Measurements from ENCODE around the gene TEX48.

The TEX48 gene, protein sequence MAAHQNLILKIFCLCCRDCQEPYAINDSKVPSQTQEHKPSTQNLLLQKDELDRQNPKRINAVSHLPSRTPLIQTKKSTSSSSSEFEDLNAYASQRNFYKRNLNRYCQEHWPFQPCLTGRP

DNA sequence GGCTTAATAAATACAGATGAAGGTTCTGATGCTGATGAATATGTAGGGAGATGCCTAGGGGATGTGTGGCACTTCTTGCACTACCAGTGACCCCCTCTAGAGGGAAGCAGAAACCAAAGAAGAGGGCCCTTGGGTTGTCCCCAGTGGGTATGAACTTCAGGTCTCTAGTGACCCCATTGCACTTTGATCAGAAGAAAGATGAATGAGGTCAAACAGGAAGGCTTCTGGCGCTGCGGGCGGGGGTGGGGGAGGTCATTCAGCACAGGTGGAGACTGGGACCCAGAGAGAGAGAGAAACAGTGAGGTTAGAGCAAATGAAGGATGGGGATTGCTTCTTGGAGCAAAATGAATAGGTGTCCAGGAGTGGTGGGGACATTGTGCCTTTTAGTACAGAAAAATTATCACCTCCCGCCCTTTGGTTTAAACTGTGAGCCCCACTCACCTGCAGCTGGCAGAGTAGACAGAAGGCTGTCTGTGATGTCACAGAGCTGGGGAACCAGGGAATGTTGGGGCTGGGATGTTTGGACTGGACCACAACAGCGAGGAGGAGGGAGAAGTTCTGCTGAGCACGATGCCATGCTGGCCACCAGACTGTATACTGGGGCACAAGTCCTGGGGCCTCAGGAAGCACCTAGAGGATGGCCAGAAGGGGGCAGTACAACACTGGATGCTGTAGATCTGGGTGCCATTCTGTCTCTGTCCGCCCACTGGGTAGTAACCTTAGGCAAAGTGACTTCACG, at the start of gene TEX48:
Gene TEX48, minus strand, starts transcription at position 599 of the 739 bp plus-strand sequence. CDS start 10,469 bp downstream, outside the sequence.
- DNase-seq: peak; percentile 55

DNA sequence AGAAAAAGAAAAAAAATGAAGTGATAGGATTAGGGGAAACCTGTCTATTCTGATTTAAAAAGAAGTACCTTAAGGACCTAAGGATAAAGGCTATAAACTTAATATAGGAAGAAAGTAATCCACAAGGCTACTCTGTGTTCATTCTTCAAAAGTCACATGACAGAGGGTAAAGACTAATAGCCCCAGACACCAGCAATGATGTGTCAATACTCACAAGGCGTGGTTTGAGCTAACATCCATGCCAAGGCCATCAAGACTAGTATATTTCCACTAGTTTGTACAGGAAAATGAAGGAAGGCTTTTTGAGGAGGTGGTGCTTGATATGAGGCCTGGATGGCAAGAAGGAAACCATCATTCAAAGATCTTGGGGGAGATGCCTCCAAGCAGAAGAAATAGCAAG, 49.7 kb upstream of the TEX48 start:
- no peak for DNase-seq

DNA sequence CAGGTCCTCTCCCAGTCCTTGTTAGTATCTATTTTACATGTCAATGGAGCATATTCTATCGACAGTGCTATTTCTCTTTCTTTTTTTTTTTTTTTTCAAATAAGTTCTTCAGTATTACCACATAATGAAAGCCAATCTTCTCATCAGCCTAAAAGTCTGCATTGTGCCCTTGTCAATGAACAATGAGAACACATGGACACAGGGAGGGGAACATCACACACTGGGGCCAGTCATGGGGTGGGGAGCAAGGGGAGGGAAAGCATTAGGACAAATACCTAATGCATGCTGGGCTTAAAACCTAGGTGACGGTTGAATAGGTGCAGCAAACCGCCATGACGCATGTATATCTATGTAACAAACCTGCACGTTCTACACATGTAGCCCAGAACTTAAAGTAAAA, 47.7 kb upstream of the TEX48 start:
- DNase-seq: no peak

DNA sequence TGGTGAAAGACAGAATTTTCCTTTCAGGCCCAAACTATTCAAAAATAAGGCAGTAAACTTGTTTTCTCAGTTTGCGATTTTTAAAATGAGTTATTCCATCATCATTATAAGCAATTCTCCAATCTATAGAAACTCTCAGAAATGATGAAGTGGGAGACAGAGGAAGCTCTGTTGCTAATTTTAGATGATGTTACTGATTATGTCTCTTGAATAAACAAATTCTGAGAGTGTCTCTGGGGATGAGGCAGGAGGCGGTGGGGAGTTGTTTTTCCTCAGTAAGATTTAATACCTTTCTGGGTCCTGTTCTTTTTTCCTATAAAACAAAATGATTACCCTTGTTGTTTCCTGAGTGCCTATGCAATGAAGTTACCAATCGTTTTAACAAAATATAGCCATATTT, 43.9 kb upstream of the TEX48 start:
- no peak for DNase-seq

DNA sequence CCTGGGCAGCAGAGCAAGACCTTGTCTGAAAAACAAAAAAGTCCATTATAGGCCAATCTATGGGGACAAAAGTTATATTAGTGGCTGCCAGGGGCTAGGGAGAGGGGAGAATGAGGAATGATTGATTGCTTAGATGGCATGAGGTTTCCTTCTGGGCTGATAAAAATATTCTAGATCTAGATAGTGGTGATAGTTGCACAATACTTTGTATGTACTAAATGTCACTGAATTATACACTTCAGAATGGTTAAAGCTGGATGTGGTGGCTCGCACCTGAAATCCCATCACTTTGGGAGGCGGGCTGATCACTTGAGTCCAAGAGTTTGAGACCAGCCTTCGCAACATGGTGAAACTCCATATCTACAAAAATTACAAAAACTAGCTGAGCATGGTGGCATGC, 42.8 kb upstream of the TEX48 start:
- DNase-seq: no peak

DNA sequence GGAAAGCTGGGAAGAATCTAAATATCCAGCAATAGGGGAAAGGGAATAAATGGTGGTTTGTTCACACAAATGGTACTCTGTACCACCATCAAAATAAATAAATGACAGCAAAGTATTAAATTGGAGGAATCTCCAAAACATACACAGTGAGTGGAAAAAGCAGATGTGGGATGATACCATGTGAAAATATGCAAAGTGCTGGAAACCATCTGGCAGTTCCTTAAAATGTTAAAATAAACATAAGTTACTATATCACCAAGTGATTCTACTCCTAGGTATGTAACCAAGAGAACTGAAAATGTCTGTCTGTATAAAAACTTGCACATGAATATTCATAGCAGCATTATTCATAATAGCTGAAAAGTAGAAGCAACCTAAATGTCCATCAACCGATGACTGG, 41.9 kb upstream of the TEX48 start:
- DNase-seq: no peak

DNA sequence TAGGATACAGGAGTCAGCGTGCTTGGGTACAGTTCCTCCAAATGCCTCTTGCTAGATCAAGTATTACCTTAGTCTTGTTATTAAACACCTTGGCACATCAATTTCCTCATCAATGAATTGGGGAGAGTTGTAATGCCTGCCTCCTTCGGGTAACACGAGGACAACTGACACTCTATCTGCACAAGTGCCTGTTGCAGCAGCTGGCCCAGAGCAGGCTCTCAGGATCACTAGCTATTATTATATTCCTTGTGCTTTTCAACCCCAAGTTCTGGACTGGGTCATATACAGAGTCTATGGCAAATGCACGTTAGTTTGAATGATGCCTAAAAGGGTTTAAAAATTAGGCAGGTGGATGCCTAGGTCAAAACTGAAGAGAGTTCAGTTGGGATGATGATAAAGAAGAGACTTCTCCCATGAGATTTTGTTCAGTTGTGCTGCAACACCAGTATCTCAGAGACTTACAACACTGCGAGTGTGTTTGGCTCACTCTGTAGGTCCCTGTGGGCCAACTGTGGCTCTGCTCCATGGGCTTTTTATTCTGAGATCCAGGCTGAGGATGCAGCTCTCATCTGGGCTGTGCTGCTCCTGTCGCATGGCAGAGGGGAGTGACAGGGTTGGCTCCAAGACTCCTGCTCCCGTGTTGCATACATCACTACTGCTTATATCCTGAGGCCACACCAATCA, 41.1 kb upstream of the TEX48 start:
- DNase-seq: no peak

DNA sequence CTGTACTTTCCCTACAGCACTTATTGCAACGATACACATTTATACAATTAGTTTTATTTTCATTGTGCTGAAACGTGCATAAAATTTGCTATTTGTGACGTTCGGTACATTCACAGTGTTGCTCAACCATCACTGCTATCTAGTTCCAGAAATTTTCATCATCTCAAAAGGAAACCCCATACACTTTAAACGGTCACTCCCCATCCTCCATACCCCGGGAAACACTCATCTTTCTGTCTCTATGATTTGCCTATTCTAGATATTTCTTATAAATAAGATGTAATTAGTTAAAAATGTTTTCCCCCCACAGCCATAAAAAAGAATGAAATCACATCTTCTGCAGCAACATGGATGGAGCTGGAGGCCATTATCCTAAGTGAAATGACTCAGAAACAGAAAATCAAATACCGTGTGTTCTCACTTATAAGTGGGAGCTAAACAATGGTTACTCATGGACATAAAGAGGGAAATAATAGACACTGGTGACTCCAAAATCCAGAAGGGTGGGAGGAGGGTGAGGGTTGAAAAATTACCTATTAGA, 40.2 kb upstream of the TEX48 start:
- no peak for DNase-seq

DNA sequence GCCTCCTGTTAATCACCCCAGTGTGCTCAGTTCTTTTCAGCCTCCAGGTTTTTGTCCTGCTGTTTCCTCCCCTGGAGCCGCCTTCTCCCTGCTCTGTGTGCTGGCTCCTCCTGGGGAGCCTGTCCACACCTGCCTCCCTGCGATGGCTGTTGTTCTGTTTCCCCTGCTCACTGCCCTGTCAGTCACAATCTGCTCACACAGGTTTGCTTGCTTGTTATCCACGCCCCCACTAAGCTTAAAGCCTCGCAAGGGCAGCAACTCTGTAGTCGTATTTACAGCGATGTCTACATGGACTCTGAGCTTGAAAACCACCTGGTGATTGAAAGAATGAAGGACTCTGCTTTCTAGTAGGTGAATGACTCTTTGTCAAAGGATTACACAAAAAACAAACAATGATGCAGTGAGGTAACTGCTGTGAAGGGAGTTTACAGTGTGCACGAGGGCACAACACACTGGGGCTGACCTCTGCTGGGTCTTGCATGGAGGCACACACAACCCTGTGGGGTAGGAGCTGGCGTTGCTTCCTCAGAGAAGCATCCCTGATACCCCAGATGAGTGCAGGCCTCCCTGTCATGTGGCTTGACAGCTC, 39.6 kb upstream of the TEX48 start:
- peak; percentile 6 for DNase-seq

DNA sequence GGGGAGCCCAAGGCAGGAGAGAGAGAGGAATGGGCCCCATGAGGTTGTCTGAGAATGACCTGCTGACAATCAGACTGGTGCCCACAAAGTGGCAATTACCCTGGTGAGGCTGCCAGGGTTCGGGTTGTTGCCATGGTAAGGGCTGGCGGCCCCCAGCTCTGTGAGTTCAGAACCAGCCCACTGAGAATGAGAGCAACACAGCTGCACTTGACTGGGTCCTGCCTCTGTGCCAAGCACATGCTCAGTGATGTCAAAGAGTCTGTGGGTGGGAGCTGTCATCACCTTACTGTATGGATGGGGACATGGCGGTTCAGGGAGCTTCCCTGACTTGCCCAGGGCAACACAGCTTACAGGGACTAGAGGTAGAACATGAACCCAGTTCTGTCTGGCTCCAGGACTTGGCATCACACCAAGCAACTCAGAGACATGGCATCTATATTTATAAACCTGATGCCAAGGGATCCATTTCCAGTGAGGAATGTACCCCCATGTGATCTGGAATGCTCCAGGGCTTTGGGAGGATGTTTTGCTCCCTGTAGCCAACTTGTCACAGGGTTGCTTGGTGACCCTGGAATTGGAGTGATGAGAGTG, 38.2 kb upstream of the TEX48 start:
- DNase-seq: no peak

DNA sequence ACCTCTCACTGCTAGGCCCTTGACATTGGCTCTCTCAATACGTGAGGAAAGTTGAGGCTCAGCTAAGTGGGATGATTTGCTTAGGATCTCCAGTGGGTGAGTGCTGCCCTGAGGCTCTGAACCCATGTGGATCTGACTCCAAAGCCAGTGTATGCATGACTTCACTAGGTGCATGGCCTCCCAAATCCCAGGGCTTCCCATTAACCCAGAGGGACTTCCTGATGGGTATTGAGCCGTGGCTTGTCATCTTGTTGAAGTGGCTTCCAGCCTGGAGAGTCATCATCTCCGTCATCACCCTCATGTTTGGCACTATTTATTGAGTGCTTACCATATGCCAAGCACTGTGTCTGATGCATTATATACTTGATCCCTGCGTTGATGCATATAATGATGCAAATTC, 37.3 kb upstream of the TEX48 start:
- DNase-seq: no peak

DNA sequence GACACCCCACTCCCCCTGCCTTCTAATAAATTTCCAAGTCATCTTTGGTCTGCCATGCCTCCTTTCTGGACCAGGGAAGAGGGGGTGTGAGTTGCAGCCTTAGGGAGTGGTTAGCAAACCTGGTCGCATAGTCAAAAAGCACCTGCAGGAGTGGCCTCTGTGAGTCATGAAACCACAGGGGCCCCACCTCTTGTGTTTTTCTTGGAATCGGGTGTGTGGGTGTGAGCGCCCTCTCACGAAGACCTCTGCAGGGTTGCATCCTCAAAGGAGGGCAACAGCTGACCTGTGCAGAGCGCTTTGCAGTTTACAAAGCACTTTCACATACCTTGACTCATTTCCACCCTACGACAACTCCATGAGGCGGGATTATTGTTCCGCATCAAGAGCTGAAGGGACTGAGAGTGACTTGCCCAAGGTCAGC, 36.8 kb upstream of the TEX48 start:
- DNase-seq: no peak

DNA sequence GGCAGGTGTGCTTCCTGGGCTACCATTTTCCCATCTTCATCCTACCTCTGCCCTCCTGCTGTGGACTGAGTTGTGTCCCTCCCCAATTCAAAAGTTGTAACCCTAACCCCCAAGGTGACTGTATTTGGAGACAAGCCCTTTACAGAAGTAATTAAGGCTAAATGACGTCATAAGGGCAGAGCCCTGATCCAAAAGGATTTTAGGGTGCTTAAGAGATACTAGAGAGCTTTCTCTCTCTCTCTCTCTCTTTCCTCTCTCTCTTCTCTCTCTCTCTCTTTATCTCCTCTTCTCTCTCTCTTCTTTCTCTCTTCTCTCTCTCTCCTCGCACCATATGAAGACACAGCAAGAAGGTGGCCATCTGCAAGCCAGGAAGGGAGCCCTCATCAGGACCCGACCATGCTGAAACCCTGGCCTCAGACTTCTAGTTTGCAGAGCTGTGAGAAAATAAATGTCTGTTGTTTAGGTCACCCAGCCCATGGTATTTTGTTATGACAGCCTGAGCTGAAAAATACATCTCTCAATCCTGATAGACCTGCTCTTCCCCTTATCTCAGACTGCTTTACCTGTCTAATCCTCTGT, 36.0 kb upstream of the TEX48 start:
- DNase-seq: no peak

DNA sequence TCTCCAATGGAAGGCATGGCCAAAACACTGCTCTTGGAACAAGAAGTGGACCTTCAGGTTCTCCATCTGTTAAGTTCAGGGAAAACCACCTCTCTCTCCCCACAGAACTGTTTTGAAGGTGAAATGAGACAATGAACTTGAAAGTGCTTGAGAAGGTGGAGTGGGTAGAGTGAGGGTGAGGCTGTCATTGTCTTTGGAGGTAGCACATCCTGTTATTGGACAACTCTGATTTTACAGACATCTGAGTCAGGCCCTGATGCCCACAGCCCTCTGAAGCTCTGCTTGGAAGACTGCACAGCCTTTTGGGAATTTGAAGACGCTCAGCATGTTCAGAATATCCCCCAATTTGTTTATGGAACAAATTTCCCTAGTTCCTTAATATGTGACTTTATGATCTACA, 27.6 kb upstream of the TEX48 start:
- DNase-seq: no peak

DNA sequence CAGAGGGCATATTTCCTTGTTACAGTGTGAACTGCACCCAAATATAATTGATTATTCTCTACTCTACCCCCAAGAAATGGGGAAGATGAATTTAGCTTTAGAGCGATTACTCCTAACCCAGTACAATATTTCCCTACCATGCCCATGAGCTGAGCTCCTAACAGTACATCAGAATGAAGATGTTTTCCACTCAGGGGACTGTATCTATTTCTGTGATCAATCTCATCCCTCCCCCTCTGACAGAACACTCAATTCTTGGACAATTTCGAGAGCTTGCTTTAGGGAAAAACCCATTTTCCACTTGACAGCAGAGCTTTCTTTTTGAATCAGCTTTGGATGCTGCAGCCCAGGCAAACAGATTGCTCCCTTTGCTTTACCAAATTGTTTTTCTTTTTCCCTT, 24.7 kb upstream of the TEX48 start:
- DNase-seq: no peak

DNA sequence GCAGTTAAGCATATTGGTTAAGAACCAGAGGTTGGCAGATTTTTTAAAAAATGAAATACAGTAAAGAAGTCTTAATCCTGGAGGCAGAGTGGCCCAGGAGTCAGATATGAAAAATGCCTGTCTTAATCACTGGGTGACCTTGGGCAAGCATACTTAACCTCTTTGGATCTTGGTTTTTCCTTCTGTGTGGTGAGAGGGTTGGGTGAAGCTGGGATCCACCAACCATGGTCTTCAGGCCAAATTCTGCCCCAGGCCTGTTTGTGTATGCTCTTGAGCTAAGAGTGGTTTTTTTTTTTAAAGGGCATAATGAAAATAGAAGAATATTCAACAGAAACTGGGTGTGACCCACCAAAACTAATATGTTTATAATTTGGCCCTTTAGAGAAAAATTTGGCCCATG, 20.0 kb upstream of the TEX48 start:
- no peak for DNase-seq

DNA sequence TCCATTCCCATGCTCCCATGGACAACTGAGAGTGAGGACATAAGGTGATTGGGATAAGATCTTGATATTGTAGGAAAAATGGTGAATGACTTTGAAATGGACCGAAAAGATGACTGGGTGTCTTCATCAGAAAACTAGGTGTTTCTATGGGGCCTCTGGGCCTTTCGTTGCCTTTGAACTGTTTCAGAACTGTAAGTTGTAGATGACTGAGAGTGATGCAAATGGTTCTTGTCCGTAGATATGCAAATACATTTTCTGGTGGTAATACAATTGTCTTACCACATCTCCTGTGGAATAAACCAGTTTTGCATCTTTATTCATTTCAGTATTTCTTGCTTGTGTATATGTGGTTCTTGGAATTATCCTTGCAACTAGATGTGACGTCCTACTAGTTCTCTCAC, 16.0 kb upstream of the TEX48 start:
- no peak for DNase-seq

DNA sequence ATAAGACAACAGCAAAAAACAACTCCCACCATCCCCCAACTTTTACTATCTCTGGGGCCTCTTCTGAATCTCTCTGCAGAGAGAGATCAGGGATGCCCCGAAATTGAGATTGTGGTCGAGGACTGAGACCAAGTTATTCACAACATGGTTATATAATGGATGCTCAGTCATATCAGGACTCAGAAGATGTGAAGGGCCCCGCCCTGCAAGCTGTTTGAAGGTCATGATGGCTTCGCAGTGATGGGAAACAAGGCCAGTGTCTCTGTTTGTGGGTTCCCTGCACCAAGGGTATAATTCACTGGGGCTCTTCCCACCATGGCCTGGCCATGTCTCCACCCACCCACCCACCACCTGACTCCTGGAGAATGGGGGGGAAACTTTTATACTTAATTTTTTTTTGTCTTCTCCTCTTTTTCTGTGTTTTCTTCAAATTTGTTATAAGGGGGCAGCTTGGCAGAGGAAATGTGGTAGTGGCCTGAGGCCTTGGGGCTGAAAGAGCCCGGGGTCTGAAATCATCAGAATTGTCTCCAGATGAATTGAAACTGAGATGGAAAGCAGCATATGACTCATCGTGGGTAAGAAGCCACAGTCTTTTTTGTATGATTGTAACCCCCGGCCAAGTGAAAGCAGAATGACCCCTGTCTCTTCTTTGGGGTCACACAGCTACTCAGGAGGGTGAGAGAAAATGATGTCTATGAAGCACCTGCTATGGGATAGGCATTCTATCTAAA, 15.0 kb upstream of the TEX48 start:
- DNase-seq: no peak

DNA sequence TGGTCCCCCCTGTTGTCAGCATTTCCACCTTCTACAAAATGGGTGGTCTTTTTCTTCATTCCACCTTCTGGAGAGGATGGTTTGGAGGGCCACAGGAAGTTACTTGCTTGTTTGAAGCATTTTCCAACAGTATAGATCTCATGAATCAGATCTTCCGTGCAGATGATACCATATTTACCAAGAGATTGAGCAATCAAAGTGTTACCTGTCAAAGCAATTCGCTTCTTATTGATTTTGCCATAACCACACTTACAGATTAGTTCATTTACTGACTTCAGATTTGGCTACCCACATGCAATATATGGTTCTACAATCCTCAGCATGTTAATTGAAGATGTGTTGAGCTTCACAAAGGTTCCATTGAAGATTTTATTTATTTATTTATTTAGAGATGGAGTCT, 14.0 kb upstream of the TEX48 start:
- DNase-seq: no peak

DNA sequence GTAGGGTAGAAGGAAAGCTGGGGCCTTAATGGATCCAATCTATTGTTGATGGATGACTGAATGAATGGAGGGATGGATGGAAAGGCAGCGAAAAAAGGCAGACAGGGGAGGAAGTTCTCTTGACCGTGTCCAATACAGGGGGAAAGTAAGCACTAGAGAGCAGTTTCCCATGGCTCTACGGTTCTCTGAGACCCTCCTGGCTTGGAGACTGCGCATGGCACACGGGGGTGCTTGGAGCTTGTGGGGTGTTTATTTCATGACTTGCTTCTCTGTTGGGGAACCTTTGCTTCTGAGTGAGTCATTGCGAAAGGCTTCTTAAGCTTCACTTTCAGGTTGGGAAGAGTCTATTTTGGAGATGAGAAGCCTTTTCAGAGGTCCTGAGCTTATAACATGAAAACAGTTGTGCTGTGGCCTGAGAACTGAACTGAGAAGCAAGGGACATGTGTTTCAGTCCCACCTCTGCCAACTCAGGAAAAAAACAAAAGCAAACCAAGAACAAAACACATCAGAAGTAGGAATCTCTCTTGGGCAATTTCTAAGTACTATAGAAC, 12.8 kb upstream of the TEX48 start:
- no peak for DNase-seq

DNA sequence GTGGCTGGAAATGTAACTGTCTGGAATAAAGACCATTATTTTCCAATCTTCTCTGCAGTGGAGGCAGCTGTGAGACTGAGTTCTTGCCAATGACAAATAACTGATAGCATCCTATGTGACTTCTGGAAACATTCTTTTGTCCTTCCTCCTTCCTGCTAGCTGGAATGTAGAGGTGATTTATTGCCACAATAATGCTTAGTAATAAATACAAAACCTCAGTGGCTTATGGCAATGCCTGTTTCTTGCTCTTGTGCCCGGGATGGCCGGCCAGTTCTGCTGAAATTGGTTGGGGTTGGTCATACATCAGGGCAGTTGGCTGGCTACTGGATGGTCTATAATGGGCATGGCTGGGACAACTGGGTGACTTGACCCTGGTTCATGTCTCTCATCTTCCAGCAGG, 12.2 kb upstream of the TEX48 start:
- no peak for DNase-seq

DNA sequence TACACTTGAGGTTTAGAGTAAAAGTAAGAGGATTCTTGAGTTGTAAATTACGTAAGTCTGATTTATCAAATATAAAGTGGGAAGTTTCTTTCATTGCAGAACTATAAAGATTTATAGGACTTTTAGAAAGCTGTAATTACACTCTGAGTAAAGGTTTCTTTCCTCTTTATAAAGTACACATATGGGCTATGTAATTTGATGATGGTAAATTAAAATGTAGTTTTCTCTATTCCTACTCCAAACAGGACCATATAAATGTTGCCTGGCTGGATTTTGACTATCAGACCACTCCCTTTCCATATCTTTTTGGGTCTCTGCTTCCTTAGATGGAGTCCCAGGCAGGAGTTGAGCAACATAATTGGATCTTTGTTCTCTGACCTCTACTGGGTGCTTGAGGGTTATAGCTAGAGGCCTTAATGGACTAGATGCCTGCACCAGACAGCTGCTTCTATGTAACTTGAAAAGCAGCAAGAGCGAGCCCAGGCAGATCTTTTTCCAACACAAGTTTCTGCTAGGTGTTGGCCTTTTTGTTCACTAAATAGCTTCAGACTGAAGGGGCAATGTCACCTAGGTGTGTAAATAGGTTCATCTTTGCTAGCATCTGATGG, 11.4 kb upstream of the TEX48 start:
- no peak for DNase-seq

All from retina (tissue), 1 donor.